Measurements from ENCODE around the gene TWNK. TPM values are rescaled to one million over a fixed set of nuclear protein-coding genes. Genes with fewer than 3 reads are reported as not detected.
A peak's percentile ranks its signal among the peaks of the same experiment; 100 is the strongest.

TWNK gene
- total and polyA plus RNA-seq, 2 of the 4 experiments (the other 2 are of a cell fraction), result 7.7 to 8.8 TPM

GRCh38 chr10:101010329-101010728, 23.0 kb downstream of the TWNK start:
- BruUV-seq (replicated peaks), result no TSS peak
- dilution Hi-C loops (cut with HindIII; ENCODE audit: low sequenced_read_pairs, unreplicated experiment), result no loop called here

More at GRCh38 chr10:101010329-101010728, 23.0 kb downstream of the TWNK start:
- WGBS, 2 experiments (ENCODE audit: extremely low coverage in 2 of 2, insufficient read length in 1 of 2), result 100% methylated on average over 2 of the region's 22 CpGs; no CpG with 5 or more reads in 1 of the 2 experiments
- Histone ChIP-seq H4K5ac (ENCODE audit: low read depth, low read length) (no peak overlapping the region), H3K9me1 (ENCODE audit: insufficient read depth, low read length) (peaks cover 27% of the 10 kb centered on the region), H3K9ac (ENCODE audit: low read depth, low read length) (no peak overlapping the region), H4K8ac (ENCODE audit: low read depth in 2 of 2, low read length in 2 of 2) (no peak overlapping the region), H2AFZ (replicated peaks; ENCODE audit: low read length, poor library complexity) (no peak overlapping the region), H3K9me3 (ENCODE audit: control insufficient read depth, insufficient read depth, low read length) (no peaks in the 10 kb centered on the region), H3K4me3 (ENCODE audit: insufficient read depth, low read depth, low read length) (no peak overlapping the region), H3K4me2 (ENCODE audit: low read depth, low read length) (no peak overlapping the region), H2AK5ac (ENCODE audit: low read depth, low read length) (0 out of 2 replicates have a peak overlapping the region, but pooled peaks have one; percentile 21), H3K27me3 (ENCODE audit: control insufficient read depth, insufficient read depth, low read length) (no peaks in the 10 kb centered on the region), H3K36me3 (ENCODE audit: control insufficient read depth, insufficient read depth, low read length) (peaks cover 19% of the 10 kb centered on the region), H4K20me1 (ENCODE audit: insufficient read depth, low read length) (peaks cover 26% of the 10 kb centered on the region), H3K4ac (ENCODE audit: low read depth, low read length) (no peak overlapping the region), H2BK20ac (ENCODE audit: low read depth, low read length) (no peak overlapping the region), H3K79me1 (ENCODE audit: low read depth in 1 of 2, low read length in 2 of 2) (peaks cover 10 to 42% of the 10 kb centered on the region in 2 experiments; a peak in 3 of 4 replicates), H3K23ac (ENCODE audit: low read depth, low read length) (no peak overlapping the region), H3K14ac (replicated peaks; ENCODE audit: low read depth, low read length) (no peak overlapping the region), H2BK120ac (ENCODE audit: low read depth, low read length) (no peak overlapping the region), H2BK15ac (ENCODE audit: low read depth, low read length) (no peak overlapping the region), H3K27ac (ENCODE audit: insufficient read depth, low read length) (no peak overlapping the region), H3K18ac (ENCODE audit: low read depth, low read length) (no peak overlapping the region), H3K4me1 (ENCODE audit: control insufficient read depth, insufficient read depth, low read length) (peaks cover 43% of the 10 kb centered on the region), H2AK9ac (replicated peaks; ENCODE audit: low read depth, low read length, poor library complexity) (no peak overlapping the region), H4K91ac (ENCODE audit: insufficient read depth, low read depth, low read length) (no peak overlapping the region), H3K56ac (ENCODE audit: extremely low read depth, insufficient read depth, low read length) (no peak overlapping the region), H2BK5ac (ENCODE audit: low read depth, low read length, poor library complexity, severe bottlenecking) (no peak overlapping the region)
- DNase-seq (no peak), ATAC-seq (ENCODE audit: low read depth) (no peak)
- CTCF ChIA-PET, result no interaction called here
- POLR2A ChIA-PET (ENCODE audit: unreplicated experiment), result interaction anchor here (0.6 kb wide), 1 partner anchor 856 kb away, joined by 3 read pairs; no protein-coding TSS in a partner anchor
- intact Hi-C loops (cut with micrococcal nuclease), result loop anchor here (10.0 kb wide), 1 partner anchor 446 kb away; no protein-coding TSS in a partner anchor
- no peak for TF ChIP-seq BHLHE40 (IDR thresholded peaks at IDR 0.05; ENCODE audit: low read depth, low read length)
- TF ChIP-seq POLR2A (IDR thresholded peaks at IDR 0.05; ENCODE audit: low read depth, low read length), result no peak
- no peak for TF ChIP-seq RAD21 (IDR thresholded peaks at IDR 0.05; ENCODE audit: low read length)
- no peak for TF ChIP-seq FOS (IDR thresholded peaks at IDR 0.05; ENCODE audit: low read depth, low read length)
- TF ChIP-seq CHD1 (IDR thresholded peaks at IDR 0.05; ENCODE audit: low read depth, low read length), result no peak
- TF ChIP-seq CEBPB (IDR thresholded peaks at IDR 0.05; ENCODE audit: low read depth, low read length), result no peak
- no peak for TF ChIP-seq MAFK (IDR thresholded peaks at IDR 0.05; ENCODE audit: low read depth, low read length)
- TF ChIP-seq, protein P1, sequence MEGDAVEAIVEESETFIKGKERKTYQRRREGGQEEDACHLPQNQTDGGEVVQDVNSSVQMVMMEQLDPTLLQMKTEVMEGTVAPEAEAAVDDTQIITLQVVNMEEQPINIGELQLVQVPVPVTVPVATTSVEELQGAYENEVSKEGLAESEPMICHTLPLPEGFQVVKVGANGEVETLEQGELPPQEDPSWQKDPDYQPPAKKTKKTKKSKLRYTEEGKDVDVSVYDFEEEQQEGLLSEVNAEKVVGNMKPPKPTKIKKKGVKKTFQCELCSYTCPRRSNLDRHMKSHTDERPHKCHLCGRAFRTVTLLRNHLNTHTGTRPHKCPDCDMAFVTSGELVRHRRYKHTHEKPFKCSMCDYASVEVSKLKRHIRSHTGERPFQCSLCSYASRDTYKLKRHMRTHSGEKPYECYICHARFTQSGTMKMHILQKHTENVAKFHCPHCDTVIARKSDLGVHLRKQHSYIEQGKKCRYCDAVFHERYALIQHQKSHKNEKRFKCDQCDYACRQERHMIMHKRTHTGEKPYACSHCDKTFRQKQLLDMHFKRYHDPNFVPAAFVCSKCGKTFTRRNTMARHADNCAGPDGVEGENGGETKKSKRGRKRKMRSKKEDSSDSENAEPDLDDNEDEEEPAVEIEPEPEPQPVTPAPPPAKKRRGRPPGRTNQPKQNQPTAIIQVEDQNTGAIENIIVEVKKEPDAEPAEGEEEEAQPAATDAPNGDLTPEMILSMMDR (conservative IDR thresholded peaks at IDR 0.05; ENCODE audit: low read depth, low read length), result no peak
- no peak for TF ChIP-seq MXI1 (IDR thresholded peaks at IDR 0.05; ENCODE audit: borderline replicate concordance, low read depth, low read length)
- TF ChIP-seq SMC3 (IDR thresholded peaks at IDR 0.05; ENCODE audit: low read depth, low read length), result no peak
- in situ Hi-C loops (cut with MboI; ENCODE audit: low sequenced_read_pairs), result no loop called here
